ENCODE results near the gene CUTA. TPM values are rescaled to one million over a fixed set of nuclear protein-coding genes. Genes with fewer than 3 reads are reported as not detected.
"Not testable (repeated sequence)": the region's sequence is repeated elsewhere in the genome, so short reads cannot be mapped to it uniquely, and the experiment has no call there.

Gene CUTA
- total RNA-seq, 1 experiment from 2014 or later, result 623 TPM

- DNase-seq (ENCODE audit: low read depth), result no peak
These were observed 45.3 kb downstream of the CUTA start for GRCh38 chr6:33372526-33373123.

- not testable (repeated sequence) for DNase-seq (ENCODE audit: low read depth)
These were observed 46.0 kb downstream of the CUTA start for GRCh38 chr6:33371901-33372300.

- DNase-seq (ENCODE audit: low read depth), result not testable (repeated sequence)
These were observed 50.2 kb downstream of the CUTA start for GRCh38 chr6:33367715-33368025.

GRCh38 chr6:33367009-33367714 lies 50.7 kb downstream of the CUTA start:
- DNase-seq (ENCODE audit: low read depth), result no peak

Other genes with a start within 250 kb of the CUTA start
- gene COL11A2, start 225.6 kb downstream of the CUTA start, total RNA-seq (2014; rRNA removed; shearing (Covaris generic)), result 0.02 TPM in 1 of 2 replicates, not detected in the other
- gene RXRB, start 217.4 kb downstream of the CUTA start, total RNA-seq (2014; rRNA removed; shearing (Covaris generic)), result 18.4 and 28.7 TPM in 2 replicates
- gene SLC39A7, start 217.2 kb downstream of the CUTA start, total RNA-seq (2014; rRNA removed; shearing (Covaris generic)), result 140 and 234 TPM in 2 replicates
- 0.32 TPM in 1 of 2 replicates, not detected in the other for gene HSD17B8, start 213.5 kb downstream of the CUTA start, total RNA-seq (2014; rRNA removed; shearing (Covaris generic))
- gene RING1, start 209.6 kb downstream of the CUTA start, total RNA-seq (2014; rRNA removed; shearing (Covaris generic)), result 44.2 and 48.5 TPM in 2 replicates
- 37.5 and 45.3 TPM in 2 replicates for gene VPS52, start 146.2 kb downstream of the CUTA start, total RNA-seq (2014; rRNA removed; shearing (Covaris generic))
- 2,277 and 2,867 TPM in 2 replicates for gene RPS18, start 146.0 kb downstream of the CUTA start, total RNA-seq (2014; rRNA removed; shearing (Covaris generic))
- not detected in 2 replicates for gene B3GALT4, start 141.0 kb downstream of the CUTA start, total RNA-seq (2014; rRNA removed; shearing (Covaris generic))
- 151 and 184 TPM in 2 replicates for gene WDR46, start 128.9 kb downstream of the CUTA start, total RNA-seq (2014; rRNA removed; shearing (Covaris generic))
- gene PFDN6, start 128.5 kb downstream of the CUTA start, total RNA-seq (2014; rRNA removed; shearing (Covaris generic)), result 123 and 136 TPM in 2 replicates
- gene RGL2, start 119.2 kb downstream of the CUTA start, total RNA-seq (2014; rRNA removed; shearing (Covaris generic)), result 29.9 and 54.6 TPM in 2 replicates
- gene TAPBP, start 104.0 kb downstream of the CUTA start, total RNA-seq (2014; rRNA removed; shearing (Covaris generic)), result 162 and 258 TPM in 2 replicates
- gene ZBTB22, start 100.4 kb downstream of the CUTA start, total RNA-seq (2014; rRNA removed; shearing (Covaris generic)), result 13.8 and 18.0 TPM in 2 replicates
- gene DAXX, start 95.1 kb downstream of the CUTA start, total RNA-seq (2014; rRNA removed; shearing (Covaris generic)), result 95.5 and 107 TPM in 2 replicates
- gene KIFC1, start 26.3 kb downstream of the CUTA start, total RNA-seq (2014; rRNA removed; shearing (Covaris generic)), result 130 and 159 TPM in 2 replicates
- gene PHF1, start 7.1 kb downstream of the CUTA start, total RNA-seq (2014; rRNA removed; shearing (Covaris generic)), result 61.9 and 67.3 TPM in 2 replicates
- 2.5 and 5.7 TPM in 2 replicates for gene SYNGAP1, start 2.0 kb upstream of the CUTA start, total RNA-seq (2014; rRNA removed; shearing (Covaris generic))
- 6.6 and 9.8 TPM in 2 replicates for gene ZBTB9, start 36.5 kb upstream of the CUTA start, total RNA-seq (2014; rRNA removed; shearing (Covaris generic))
- 34.0 and 43.7 TPM in 2 replicates for gene BAK1, start 162.2 kb upstream of the CUTA start, total RNA-seq (2014; rRNA removed; shearing (Covaris generic))
- 21.9 and 40.3 TPM in 2 replicates for gene ITPR3, start 203.2 kb upstream of the CUTA start, total RNA-seq (2014; rRNA removed; shearing (Covaris generic))

All from M059J (cell line).